Uterus (tissue), 2 donors: ENCODE measurements around the gene NEK6.

Source experiments
- CTCF ChIP-seq, 4 experiments: fragments of 200-600 bp in 2 of 4; fragments of 450-650 bp in 2 of 4; sonication (generic) in 2 of 4; IDR thresholded peaks; one replicate each; pipeline ENCODE4 v1.5.1; 2016 to 2019; ENCODE audit warnings: antibody characterized with exemption in 4 of 4, mild to moderate bottlenecking in 2 of 4, moderate library complexity in 1 of 4
- POLR2A ChIP-seq, 2 donors: fragments of 450-650 bp; IDR thresholded peaks; one replicate each; pipeline ENCODE4 v1.6.1; 2016; ENCODE audit warnings: antibody characterized with exemption in 2 of 2, mild to moderate bottlenecking in 1 of 2, moderate library complexity in 1 of 2

DNA sequence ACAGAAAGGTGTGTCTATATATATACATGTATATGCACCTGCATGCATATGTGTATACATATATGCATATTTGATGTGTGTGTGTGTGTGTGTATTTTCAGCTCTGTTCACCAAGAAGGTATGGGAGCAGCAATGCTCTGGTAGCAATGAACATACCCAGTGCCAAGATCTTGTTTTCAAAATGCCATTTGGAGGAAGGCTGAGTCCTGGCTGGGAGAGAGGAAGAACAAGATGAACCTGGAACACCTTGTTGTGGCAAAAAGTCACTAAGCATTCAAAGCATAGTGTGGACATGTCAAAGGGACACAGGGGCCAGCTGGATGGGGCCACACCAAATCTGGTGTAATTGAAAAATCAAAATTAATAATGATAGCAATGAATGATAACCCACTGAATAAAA is 31.8 kb upstream of the NEK6 start:
- TF ChIP-seq POLR2A (IDR thresholded peaks at IDR 0.05) (no peak), CTCF (IDR thresholded peaks at IDR 0.05) (no peak)
